ENCODE results near the gene C16orf95. TPM values are rescaled to one million over a fixed set of nuclear protein-coding genes. Genes with fewer than 3 reads are reported as not detected.
"Not testable (repeated sequence)": the region's sequence is repeated elsewhere in the genome, so short reads cannot be mapped to it uniquely, and the experiment has no call there.

The C16orf95 gene
- 28.3 TPM for polyA plus RNA-seq (2012; ENCODE audit: insufficient read depth, insufficient read length)

- H3K4me3 ChIP-seq (ENCODE audit: low read length) = peak within 1 kb of the TSS; percentile 88
- DNase-seq (ENCODE audit: low read depth, low spot score) = peak; percentile 93
Measured at GRCh38 chr16:87316923-87317749, at the start of gene C16orf95. Gene C16orf95, minus strand, starts transcription at chr16:87317392. Its CDS starts 150 bp downstream, at chr16:87317242.

GRCh38 chr16:87366930-87367329, 49.7 kb upstream of the C16orf95 start:
- no peak overlapping the region for H3K4me3 ChIP-seq (ENCODE audit: low read length)
- DNase-seq (ENCODE audit: low read depth, low spot score) = no peak

GRCh38 chr16:87366288-87366687, 49.1 kb upstream of the C16orf95 start:
- H3K4me3 ChIP-seq (ENCODE audit: low read length) = no peak overlapping the region
- DNase-seq (ENCODE audit: low read depth, low spot score) = no peak

GRCh38 chr16:87365021-87365713, 48.0 kb upstream of the C16orf95 start:
- no peak for DNase-seq (ENCODE audit: low read depth, low spot score)
- H3K4me3 ChIP-seq (ENCODE audit: low read length) = no peak overlapping the region

GRCh38 chr16:87363771-87364455, 46.7 kb upstream of the C16orf95 start:
- no peak overlapping the region for H3K4me3 ChIP-seq (ENCODE audit: low read length)
- no peak for DNase-seq (ENCODE audit: low read depth, low spot score)

- H3K4me3 ChIP-seq (ENCODE audit: low read length); DNase-seq (ENCODE audit: low read depth, low spot score): not testable (repeated sequence)
Measured at GRCh38 chr16:87362828-87363559, 45.8 kb upstream of the C16orf95 start.

GRCh38 chr16:87361916-87362619, 44.9 kb upstream of the C16orf95 start:
- no peak for DNase-seq (ENCODE audit: low read depth, low spot score)
- H3K4me3 ChIP-seq (ENCODE audit: low read length) = no peak overlapping the region

- no peak overlapping the region for H3K4me3 ChIP-seq (ENCODE audit: low read length)
- no peak for DNase-seq (ENCODE audit: low read depth, low spot score)
Measured at GRCh38 chr16:87360862-87361610, 43.8 kb upstream of the C16orf95 start.

GRCh38 chr16:87359121-87359520, 41.9 kb upstream of the C16orf95 start:
- DNase-seq (ENCODE audit: low read depth, low spot score) = no peak
- no peak overlapping the region for H3K4me3 ChIP-seq (ENCODE audit: low read length)

- no peak for DNase-seq (ENCODE audit: low read depth, low spot score)
- no peak overlapping the region for H3K4me3 ChIP-seq (ENCODE audit: low read length)
Measured at GRCh38 chr16:87358696-87359095, 41.5 kb upstream of the C16orf95 start.

- DNase-seq (ENCODE audit: low read depth, low spot score) = no peak
Measured at GRCh38 chr16:87358250-87358649, 41.1 kb upstream of the C16orf95 start.

GRCh38 chr16:87356491-87356853, 39.3 kb upstream of the C16orf95 start:
- no peak for DNase-seq (ENCODE audit: low read depth, low spot score)
- H3K4me3 ChIP-seq (ENCODE audit: low read length) = no peak overlapping the region

More at GRCh38 chr16:87358250-87358649, 41.1 kb upstream of the C16orf95 start:
- H3K4me3 ChIP-seq (ENCODE audit: low read length) = no peak overlapping the region

- DNase-seq (ENCODE audit: low read depth, low spot score) = no peak
Measured at GRCh38 chr16:87353613-87354012, 36.4 kb upstream of the C16orf95 start.

GRCh38 chr16:87352818-87353217, 35.6 kb upstream of the C16orf95 start:
- DNase-seq (ENCODE audit: low read depth, low spot score) = no peak
- H3K4me3 ChIP-seq (ENCODE audit: low read length) = no peak overlapping the region

More at GRCh38 chr16:87353613-87354012, 36.4 kb upstream of the C16orf95 start:
- H3K4me3 ChIP-seq (ENCODE audit: low read length) = no peak overlapping the region

- no peak overlapping the region for H3K4me3 ChIP-seq (ENCODE audit: low read length)
- DNase-seq (ENCODE audit: low read depth, low spot score) = no peak
Measured at GRCh38 chr16:87351320-87351698, 34.1 kb upstream of the C16orf95 start.

- DNase-seq (ENCODE audit: low read depth, low spot score) = no peak
- no peak overlapping the region for H3K4me3 ChIP-seq (ENCODE audit: low read length)
Measured at GRCh38 chr16:87350681-87351319, 33.6 kb upstream of the C16orf95 start.

GRCh38 chr16:87350031-87350430, 32.8 kb upstream of the C16orf95 start:
- no peak for DNase-seq (ENCODE audit: low read depth, low spot score)
- H3K4me3 ChIP-seq (ENCODE audit: low read length) = no peak overlapping the region
